A673 (cell line): Measurements from ENCODE around the gene ANKEF1.

Experiments
- CTCF ChIP-seq: fragments of 300-800, 200-600 bp; sonication (generic); conservative IDR thresholded peaks from 2 replicates; pipeline ENCODE4 v1.5.1; 2017; ENCODE audit warnings: low read depth, mild to moderate bottlenecking, antibody characterized with exemption, low read length, moderate library complexity, mixed read lengths
- EZH2 ChIP-seq: fragments of 200-600 bp; sonication (generic); IDR thresholded peaks from 2 replicates; pipeline ENCODE4 v1.6.1; 2017; ENCODE audit warnings: borderline replicate concordance, low read depth, mild to moderate bottlenecking, mixed read lengths, antibody characterized with exemption, low read length; ENCODE audit not compliant: poor library complexity, severe bottlenecking

- TF ChIP-seq EZH2, result no peak
- TF ChIP-seq CTCF, result peak; percentile 79
These were observed 55.9 kb downstream of the ANKEF1 start for GRCh38 chr20:10090588-10091166.
